ACC112 (cell line): ENCODE data around the gene FOXD2.
"Not testable (repeated sequence)": the region's sequence is repeated elsewhere in the genome, so short reads cannot be mapped to it uniquely, and the experiment has no call there.

Experiments used
- H2AFZ ChIP-seq: fragments of 200-600 bp; sonication (generic); one replicate; pipeline ENCODE4 v1.6.0; 2017; ENCODE audit warnings: antibody characterized with exemption, low read length; ENCODE audit not compliant: unreplicated experiment
- H3K27ac ChIP-seq: fragments of 200-600 bp; sonication (generic); 2 replicates; pipeline ENCODE4 v1.5.1; 2014; ENCODE audit warnings: low read depth, mild to moderate bottlenecking, antibody characterized with exemption, low read length, moderate library complexity
- H3K27me3 ChIP-seq: fragments of 200-600 bp; sonication (generic); 2 replicates; pipeline ENCODE4 v1.6.1; 2014; ENCODE audit warnings: mild to moderate bottlenecking, antibody characterized with exemption, low read length, moderate library complexity, mixed read lengths; ENCODE audit not compliant: insufficient read depth
- H3K36me3 ChIP-seq: fragments of 200-600 bp; sonication (generic); 2 replicates; pipeline ENCODE4 v1.6.1; 2016; ENCODE audit warnings: mild to moderate bottlenecking, antibody characterized with exemption, low read length, moderate library complexity, mixed read lengths; ENCODE audit not compliant: insufficient read depth
- H3K4me1 ChIP-seq: fragments of 200-600 bp; sonication (generic); one replicate; pipeline ENCODE4 v1.6.1; 2016; ENCODE audit warnings: low read length, mixed read lengths; ENCODE audit not compliant: insufficient read depth, unreplicated experiment, control insufficient read depth
- H3K4me3 ChIP-seq: fragments of 200-600 bp; sonication (generic); 2 replicates; pipeline ENCODE4 v1.5.1; 2014; ENCODE audit warnings: mild to moderate bottlenecking, low read depth, low read length
- H3K79me2 ChIP-seq: fragments of 200-600 bp; sonication (generic); one replicate; pipeline ENCODE4 v1.6.0; 2016; ENCODE audit warnings: low read length; ENCODE audit not compliant: control insufficient read depth, unreplicated experiment, insufficient read depth

Gene FOXD2

GRCh38 chr1:47449822-47450552 lies 12.1 kb downstream of the FOXD2 start:
- H3K4me1 ChIP-seq = no peaks in the 10 kb centered on the region
- no peaks in the 10 kb centered on the region for H3K79me2 ChIP-seq
- no peaks in the 10 kb centered on the region for H3K36me3 ChIP-seq
- no peak overlapping the region for H3K4me3 ChIP-seq
- H2AFZ ChIP-seq = no peak overlapping the region
- peaks cover 77% of the 10 kb centered on the region for H3K27me3 ChIP-seq
- no peak overlapping the region for H3K27ac ChIP-seq

- Histone ChIP-seq H3K4me1 (no peaks in the 10 kb centered on the region), H3K4me3 (no peak overlapping the region), H3K27me3 (peaks cover 71% of the 10 kb centered on the region), H3K79me2 (no peaks in the 10 kb centered on the region), H3K36me3 (no peaks in the 10 kb centered on the region), H3K27ac (no peak overlapping the region), H2AFZ (no peak overlapping the region)
These were observed 12.8 kb downstream of the FOXD2 start for GRCh38 chr1:47450606-47451005.

GRCh38 chr1:47452426-47452825 lies 14.6 kb downstream of the FOXD2 start:
- no peaks in the 10 kb centered on the region for H3K36me3 ChIP-seq
- H2AFZ ChIP-seq = no peak overlapping the region
- H3K27ac ChIP-seq = no peak overlapping the region
- no peak overlapping the region for H3K4me3 ChIP-seq
- no peaks in the 10 kb centered on the region for H3K4me1 ChIP-seq
- H3K79me2 ChIP-seq = no peaks in the 10 kb centered on the region
- peaks cover 53% of the 10 kb centered on the region for H3K27me3 ChIP-seq

DNA sequence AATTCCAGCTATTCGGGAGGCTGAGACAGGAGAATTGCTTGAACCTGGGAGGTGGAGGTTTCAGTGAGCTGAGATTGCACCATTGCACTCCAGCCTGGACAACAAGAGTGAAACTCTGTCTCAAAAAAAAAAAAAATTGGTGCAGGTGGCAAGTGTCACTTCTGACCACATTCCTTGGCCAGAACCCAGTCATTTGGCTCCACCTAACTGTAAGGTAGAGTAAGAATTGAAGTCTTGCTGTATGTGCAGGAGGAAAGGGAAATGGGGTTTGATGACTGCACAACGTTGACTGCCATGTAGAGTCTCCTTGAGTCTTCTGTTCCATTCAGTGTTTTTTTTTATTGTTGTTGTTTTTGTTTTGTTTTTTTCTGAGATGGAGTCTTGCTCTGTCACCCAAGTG lies 16.1 kb downstream of the FOXD2 start:
- not testable (repeated sequence) for H2AFZ ChIP-seq, H3K27ac ChIP-seq, H3K4me3 ChIP-seq, H3K4me1 ChIP-seq, H3K79me2 ChIP-seq, H3K36me3 ChIP-seq
- peaks cover 44% of the 10 kb centered on the region for H3K27me3 ChIP-seq

DNA sequence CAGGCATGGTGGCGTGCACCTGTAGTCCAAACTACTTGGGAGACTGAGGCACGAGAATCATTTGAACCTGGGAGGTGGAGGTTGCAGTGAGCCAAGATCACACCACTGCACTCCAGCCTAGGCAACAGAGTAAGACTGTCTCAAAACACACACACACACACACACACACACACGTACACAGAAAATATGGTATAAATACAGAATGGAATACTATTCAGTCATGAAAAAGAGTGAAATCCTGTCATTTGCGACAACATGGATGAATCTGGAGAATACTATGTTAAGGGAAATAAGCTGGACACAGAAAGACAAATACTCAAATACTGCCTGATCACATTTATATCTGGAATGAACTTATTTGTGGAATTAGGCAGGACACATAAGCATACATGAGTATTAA lies 18.4 kb downstream of the FOXD2 start:
- Histone ChIP-seq H3K27me3 (peaks cover 44% of the 10 kb centered on the region), H2AFZ (no peak overlapping the region), H3K27ac (no peak overlapping the region), H3K36me3 (no peaks in the 10 kb centered on the region), H3K79me2 (no peaks in the 10 kb centered on the region), H3K4me3 (no peak overlapping the region), H3K4me1 (no peaks in the 10 kb centered on the region)

GRCh38 chr1:47457547-47457946 lies 19.7 kb downstream of the FOXD2 start:
- H2AFZ ChIP-seq, H3K4me1 ChIP-seq, H3K4me3 ChIP-seq, H3K79me2 ChIP-seq, H3K27ac ChIP-seq, H3K36me3 ChIP-seq: not testable (repeated sequence)
- peaks cover 46% of the 10 kb centered on the region for H3K27me3 ChIP-seq

- H3K27me3 ChIP-seq = peaks cover 57% of the 10 kb centered on the region
- H3K4me3 ChIP-seq = no peak overlapping the region
- H3K79me2 ChIP-seq = no peaks in the 10 kb centered on the region
- no peak overlapping the region for H2AFZ ChIP-seq
- no peaks in the 10 kb centered on the region for H3K4me1 ChIP-seq
- no peak overlapping the region for H3K27ac ChIP-seq
- no peaks in the 10 kb centered on the region for H3K36me3 ChIP-seq
These were observed 21.5 kb downstream of the FOXD2 start for GRCh38 chr1:47459253-47459788.

DNA sequence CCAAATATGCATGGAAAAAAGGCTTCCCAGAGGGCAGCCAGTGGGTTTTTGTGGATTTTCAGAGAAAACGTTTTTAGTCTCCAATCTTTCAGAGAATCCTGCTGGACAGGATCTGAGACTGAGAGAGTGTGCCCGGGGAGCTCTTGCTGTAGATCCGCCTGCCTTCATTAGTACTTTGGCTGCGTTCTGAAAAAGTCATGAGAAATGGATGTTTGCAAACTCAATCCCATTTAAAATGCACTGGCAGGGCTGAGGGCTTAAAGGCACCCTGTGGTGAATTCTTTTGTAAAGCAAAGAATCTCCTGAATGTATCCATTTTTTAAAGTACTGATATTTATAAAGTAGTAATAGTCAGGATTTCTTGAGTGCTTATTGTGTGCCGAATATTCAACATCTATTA lies 22.2 kb downstream of the FOXD2 start:
- Histone ChIP-seq H3K4me1 (no peaks in the 10 kb centered on the region), H3K27me3 (peaks cover 57% of the 10 kb centered on the region), H3K79me2 (no peaks in the 10 kb centered on the region), H3K27ac (no peak overlapping the region), H2AFZ (no peak overlapping the region), H3K36me3 (no peaks in the 10 kb centered on the region), H3K4me3 (no peak overlapping the region)

GRCh38 chr1:47460456-47460855 lies 22.6 kb downstream of the FOXD2 start:
- Histone ChIP-seq H3K27ac (no peak overlapping the region), H2AFZ (no peak overlapping the region), H3K36me3 (no peaks in the 10 kb centered on the region), H3K27me3 (peaks cover 57% of the 10 kb centered on the region), H3K4me3 (no peak overlapping the region), H3K79me2 (no peaks in the 10 kb centered on the region), H3K4me1 (no peaks in the 10 kb centered on the region)

DNA sequence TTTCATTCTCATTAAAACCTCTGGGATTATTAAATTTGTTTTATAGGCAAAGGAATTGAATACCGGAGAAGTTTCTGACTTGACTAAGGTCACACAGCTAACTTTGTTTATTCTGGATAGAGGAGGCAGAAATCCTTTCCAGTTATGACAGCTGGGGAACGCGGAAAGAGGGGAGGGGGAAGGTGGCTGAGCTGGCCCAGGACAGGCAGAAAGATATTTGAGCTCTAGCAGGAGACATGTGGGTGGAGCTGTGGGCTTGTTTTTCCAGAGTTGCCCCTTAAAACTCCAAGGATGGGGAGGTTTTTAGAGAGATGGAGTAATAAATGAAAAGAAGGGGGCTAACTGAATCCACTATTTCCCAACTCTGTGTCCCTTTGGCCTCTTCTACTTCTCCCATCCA lies 27.8 kb downstream of the FOXD2 start:
- H3K4me1 ChIP-seq = no peaks in the 10 kb centered on the region
- no peaks in the 10 kb centered on the region for H3K79me2 ChIP-seq
- no peak overlapping the region for H2AFZ ChIP-seq
- H3K4me3 ChIP-seq = no peak overlapping the region
- no peak overlapping the region for H3K27ac ChIP-seq
- H3K27me3 ChIP-seq = peaks cover 48% of the 10 kb centered on the region
- no peaks in the 10 kb centered on the region for H3K36me3 ChIP-seq

- Histone ChIP-seq H3K79me2 (no peaks in the 10 kb centered on the region), H3K4me1 (no peaks in the 10 kb centered on the region), H3K27ac (no peak overlapping the region), H3K4me3 (no peak overlapping the region), H3K27me3 (peaks cover 16% of the 10 kb centered on the region), H2AFZ (no peak overlapping the region), H3K36me3 (no peaks in the 10 kb centered on the region)
These were observed 31.0 kb downstream of the FOXD2 start for GRCh38 chr1:47468709-47469389.
